GM19023 (cell line): ENCODE results near the gene RBM12.
"Not testable (repeated sequence)": the region's sequence is repeated elsewhere in the genome, so short reads cannot be mapped to it uniquely, and the experiment has no call there.

ENCODE experiments used
- ATAC-seq: cut with Tn5 transposase; IDR thresholded peaks from one replicate; pipeline ENCODE4 v1.9.1; 2021; ENCODE audit warnings: mild to moderate bottlenecking, moderate library complexity; ENCODE audit not compliant: unreplicated experiment

The RBM12 gene

DNA sequence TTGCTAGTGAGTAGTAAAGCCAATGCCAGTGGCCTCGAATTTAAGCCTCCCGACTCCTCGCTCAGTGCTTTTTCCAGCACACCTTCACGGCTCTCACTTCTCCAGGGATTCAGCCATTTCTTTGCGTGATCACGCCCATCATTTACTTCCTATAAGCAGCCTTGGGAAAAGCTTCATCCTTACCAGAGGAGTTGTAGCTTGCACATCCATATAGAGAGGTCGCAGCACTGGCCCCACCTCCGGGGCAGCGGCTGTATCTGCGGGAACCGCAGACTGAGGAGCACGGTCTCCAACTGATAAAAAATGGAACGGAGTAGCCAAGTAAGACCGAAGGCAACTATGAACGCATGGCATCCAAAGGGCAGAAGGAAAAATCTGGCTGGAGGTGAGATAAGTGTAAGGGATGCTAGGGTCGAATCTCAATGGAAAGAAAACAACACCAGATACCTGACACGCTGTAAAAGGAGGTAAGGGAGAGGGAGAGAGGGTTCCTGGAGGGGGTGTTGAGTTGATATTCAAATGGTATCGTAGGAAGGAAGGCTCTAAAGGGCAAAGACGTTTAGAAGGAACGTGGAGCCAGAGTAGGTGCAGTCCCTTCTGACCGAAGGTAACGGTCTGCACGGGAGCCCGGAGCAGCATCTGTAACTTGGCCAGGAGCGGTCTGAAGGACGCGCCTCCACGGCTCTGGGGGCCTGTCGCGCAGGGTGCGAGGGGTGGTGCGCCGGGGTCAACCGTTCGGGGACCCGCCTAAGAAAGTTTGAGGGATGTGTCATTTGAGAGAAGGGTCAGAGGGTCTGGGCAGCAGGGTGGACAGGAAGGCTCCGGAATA is 33.8 kb upstream of the RBM12 start:
- ATAC-seq: peak; percentile 32

DNA sequence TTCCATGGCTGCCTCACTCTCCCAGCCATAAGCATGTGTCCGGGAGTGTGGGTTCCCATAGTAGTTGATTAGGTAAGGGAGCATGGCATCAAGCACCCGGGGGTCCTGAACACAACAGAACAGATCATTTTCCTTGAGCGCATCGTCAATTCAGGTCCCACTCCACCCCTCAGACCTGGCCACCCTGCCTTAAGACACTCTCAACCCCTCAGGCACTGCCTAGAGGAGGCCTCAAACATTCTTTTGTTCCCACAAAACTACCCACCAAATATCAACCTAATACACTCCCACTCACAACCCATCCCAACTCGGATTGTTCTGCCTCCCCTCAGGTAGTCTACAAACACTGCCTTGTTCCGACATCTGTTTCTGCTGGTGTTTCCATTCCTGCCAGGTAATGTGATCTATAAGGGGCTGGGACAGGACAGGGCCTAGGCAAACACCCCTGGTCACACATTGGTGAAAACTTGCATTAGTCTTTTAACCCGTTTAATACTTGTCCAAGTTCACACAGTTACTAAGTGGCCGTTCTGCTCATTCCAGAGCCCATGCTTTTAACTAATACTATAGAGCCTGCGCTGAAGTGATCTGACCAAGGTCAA is 33.1 kb upstream of the RBM12 start:
- no peak for ATAC-seq

DNA sequence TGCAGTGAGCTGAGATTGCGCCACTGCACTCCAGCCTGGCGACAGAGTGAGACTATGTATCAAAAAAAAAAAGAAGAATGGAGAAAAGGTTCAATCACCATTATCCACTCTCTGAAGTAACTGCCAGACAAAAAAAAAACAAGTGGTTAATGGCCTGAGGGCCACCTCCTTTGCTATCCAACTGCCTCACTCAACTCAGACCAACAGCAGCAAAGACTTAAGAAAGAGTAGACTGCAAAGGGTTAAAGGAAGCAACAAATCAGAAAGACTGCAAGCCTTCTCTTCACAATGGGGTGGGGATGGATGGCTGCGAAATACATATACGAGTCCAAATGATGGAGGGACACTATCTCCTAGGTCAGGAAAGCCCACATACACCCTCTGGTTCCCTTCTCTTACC is 31.3 kb upstream of the RBM12 start:
- ATAC-seq: no peak

DNA sequence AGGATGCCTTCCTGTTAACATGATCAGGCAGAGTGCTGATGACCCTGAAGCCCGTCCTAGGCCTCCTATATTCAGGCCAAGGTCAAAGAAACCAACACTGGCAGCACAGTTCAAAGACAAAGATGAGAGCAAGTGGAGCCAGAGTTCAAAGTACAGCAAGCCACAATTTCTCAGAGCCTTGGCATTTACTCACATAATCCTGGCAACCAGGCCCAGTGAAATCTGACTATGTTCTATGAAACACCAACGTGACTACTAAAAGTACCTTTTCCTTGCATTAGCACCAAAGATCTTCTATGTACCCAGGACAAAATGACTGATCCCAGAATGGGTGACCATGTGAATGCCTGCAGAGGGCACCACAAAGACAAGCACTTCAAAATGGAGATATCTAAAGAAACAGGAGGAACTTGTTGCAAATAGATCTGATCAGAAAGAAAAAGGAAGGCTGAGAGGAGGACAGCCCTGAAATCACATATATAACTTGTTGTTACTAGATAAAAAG is 30.6 kb upstream of the RBM12 start:
- ATAC-seq: no peak

DNA sequence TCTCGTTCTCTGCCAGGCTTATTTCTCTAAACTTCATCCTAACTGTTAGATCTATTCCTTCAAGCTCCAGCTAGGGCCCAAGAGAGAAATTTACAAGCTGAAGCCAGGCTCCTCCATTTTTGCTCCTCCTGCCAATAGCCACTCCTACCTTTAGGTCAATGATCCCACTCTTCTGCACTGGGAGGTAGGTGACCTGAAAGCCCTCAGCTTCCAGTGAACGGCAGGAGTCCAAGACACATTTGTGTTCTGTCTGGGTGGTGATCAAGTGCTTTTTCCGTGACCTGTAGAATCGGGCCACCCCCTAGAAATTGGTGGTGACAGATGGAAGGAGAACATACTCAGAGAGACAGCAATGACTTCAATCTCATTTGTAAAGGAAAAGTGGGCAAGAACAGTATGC is 25.6 kb upstream of the RBM12 start:
- ATAC-seq: no peak

DNA sequence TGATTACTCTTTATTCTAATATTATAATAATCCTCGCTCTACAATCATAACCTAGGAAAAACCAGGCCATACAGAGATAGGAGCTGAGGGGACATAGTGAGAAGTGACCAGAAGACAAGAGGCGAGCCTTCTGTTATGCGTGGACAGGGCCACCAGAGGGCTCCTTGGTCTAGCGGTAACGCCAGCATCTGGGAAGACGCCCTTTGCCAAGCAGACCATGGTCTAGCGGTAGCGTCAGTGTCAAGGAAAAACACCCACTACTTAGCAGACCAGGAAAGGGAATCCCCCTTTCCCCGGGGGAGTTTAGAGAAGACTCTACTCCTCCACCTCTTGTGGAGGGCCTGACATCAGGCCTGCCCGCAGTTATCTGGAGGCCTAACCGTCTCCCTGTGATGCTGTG is 22.2 kb upstream of the RBM12 start:
- not testable (repeated sequence) for ATAC-seq

DNA sequence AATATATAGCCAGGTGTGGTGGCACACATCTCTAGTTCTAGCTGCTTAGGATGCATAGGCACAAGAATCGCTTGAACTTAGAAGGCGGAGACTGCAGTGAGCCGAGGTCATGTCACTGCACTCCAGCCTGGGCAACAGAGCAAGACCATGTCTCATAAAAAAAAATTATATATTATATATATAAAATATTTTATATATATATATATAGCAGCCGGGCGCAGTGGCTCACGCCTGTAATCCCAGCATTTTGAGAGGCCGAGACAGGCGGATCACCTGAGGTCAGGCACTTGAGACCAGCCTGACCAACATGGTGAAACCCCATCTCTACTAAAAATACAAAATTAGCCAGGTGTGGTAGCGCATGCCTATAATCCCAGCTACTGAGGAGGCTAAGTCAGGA is 20.7 kb upstream of the RBM12 start:
- not testable (repeated sequence) for ATAC-seq

DNA sequence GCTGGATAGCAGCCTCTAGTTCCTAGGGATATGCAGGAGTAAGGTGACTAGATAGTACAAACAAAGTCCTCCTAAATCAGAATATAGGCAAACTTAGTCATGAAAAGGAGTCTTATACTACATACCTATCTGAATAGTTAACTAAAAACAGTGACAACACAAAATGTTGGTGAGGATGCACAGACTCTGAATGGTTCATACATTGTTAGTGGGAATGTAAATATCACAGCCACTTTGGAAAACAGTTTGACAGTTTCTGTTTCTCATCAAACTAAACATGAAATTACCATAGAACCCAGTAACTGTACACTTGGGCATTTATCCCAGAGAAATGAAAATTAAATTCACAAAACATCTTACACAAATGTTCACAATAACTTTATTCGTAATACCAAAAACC is 17.3 kb upstream of the RBM12 start:
- no peak for ATAC-seq

DNA sequence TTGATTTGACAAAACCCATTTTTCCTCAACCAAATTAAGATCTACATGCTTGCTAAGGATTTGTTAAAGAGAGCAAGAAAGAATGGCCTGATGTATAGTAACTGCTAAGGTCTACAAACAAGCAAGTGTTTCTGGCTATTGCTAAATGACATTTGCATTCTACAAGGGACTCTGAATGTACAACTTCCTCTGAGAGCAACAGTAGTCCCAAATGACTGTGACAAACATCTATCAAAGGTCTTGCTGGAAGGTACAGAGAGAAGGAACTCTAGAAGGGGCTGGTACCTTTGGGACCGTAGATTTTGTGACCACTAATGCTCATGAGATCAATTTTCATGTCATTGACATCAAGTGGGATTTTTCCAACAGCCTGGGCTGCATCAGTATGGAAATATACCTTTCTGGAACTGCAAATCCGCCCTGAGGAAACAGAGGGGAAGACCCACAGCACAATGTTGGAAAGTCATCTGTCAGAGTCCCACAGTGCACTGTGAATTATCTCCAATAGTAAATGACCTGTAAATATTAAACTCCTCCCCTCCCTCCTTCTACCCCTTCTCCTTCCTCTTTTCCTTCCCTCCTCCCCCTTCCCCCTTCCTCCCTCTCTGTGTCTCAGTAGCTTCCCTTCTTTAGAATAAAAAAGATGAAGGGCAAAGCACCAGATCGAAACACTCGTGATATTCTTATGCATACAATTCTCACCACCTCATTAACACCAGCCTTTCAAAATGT is 15.9 kb upstream of the RBM12 start:
- ATAC-seq: no peak

DNA sequence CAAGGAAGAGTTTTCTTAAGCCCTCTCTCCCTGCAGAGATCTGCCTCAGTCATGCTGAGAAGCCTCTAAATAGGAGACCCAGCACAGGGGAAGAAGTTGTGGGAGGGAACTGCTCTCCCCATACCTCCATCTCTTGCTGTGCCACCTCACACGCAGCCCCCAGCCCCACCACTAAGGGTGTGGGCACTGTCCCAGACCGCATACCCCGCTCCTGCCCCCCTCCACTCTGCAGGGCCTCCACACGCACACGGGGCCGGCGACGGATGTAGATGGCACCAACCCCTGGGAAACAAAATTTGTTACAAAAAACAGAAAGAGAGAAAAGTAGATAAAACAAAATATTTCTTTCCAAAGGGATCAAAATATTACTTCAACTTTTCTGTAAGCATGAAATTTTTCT is 10.2 kb upstream of the RBM12 start:
- no peak for ATAC-seq

DNA sequence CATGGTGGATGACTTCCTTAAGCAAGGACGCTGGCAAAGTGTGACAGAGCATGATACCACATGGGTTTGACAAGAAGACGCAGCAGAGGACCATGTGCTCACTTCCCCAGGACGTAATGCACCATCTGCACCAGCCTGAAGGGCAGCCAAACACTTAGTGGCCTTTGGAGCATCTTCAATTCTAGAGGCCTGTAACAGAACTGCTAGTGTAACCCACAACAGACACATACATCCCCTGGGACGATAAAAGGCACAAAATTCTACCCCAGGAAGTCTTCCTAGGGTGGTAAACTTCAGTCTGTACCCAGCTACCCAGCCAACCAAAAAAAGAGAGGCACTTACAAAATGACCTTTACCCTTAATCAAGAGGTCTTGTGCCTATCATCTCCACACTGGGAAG is 9.2 kb upstream of the RBM12 start:
- no peak for ATAC-seq

DNA sequence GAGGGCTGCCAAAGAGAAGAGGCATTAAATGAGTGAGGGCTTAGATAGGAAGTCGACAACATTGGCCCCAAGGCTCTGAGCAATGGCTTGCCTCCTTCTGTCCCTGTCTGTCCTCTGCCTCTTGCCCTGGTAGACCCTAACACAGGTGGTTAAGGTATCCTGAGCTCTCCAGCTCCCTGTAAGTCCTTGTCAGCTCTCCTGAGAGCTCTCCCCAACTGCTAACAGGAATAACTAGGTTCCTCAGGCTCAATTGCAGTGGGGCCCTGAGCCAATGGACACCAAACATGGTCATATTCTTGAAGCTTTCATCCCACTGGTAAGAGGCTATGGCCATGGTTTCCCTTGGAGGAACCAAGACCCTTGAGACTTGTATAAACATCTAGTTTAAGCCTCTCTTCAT is 5.0 kb upstream of the RBM12 start:
- no peak for ATAC-seq

DNA sequence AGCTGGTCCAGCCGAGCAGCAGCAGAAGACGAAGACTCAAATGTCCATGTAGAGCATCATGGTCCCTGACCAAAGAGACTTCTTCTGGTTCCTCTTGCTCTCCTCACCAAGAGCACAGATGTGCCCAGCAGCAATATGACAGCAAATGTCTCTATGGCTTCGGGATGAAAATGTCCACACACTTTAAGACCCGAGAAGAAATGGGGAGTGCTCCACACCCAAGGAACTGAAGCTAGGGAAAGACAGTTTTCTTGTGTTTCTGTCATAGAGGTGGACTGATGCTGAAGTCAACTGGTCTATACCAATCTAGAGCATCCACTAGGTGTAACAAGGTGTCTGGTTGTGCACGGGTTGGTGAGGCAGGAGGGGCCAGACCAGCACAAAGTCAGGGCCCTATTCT is 4.5 kb upstream of the RBM12 start:
- no peak for ATAC-seq

DNA sequence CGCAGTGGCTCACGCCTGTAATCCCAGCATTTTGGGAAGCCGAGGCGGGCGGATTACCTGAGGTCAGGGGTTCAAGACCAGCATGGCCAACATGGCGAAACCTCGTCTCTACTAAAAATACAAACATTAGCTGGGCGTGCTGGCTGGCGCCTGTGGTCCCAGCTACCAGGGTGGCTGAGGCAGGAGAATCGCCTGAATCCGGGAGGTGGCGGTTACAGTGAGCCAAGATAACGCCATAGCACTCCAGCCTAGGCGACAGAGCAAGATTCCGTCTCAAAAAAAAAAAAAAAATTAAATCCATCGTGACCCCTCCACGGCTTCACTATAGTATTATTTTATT is 1.2 kb upstream of the RBM12 start:
- no peak for ATAC-seq

DNA sequence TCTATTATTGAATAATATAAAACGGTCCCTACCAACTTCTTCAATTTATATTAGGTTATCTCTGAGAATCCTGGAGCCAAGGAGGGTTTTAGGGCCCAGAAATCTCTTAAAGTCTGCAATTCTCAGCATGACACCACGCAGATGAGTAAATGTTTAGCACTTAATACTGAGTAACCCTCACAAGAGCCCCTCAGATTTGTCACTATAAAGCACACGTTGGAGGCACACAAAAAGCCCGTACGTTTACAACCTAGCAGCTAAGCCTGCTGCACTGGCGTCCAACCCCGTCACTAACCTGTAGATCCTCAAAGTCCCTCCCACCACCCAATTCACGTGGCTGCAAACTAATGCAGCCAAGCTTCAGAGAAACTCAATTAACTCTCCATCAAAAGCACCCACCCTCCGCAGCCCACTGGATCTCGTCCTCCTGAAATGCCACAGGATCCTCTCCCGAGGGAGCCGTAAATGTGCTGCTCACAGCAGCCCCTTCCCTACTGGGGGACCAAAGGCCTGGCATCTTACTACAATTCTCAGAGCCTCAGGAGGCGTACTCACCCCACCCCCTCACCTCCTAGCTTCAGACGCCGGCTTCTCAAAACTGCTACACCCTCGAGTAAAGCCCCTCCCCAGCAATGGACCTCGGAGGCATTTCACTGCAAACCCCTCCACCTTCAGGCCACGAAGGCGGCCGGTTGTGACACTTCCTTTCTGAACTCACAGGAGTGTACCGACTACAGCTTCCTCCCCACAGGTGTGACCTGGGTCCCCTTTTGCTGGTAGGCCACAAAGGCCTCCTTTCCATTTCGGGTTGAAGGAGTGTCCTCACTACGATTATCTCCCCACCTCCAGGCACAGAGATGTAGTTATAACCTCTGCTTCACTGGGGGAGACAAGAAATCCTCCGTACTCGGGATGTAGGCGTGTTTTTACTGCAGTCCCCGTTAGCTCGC is 909 bp downstream of the RBM12 start:
- ATAC-seq: peak; percentile 20

DNA sequence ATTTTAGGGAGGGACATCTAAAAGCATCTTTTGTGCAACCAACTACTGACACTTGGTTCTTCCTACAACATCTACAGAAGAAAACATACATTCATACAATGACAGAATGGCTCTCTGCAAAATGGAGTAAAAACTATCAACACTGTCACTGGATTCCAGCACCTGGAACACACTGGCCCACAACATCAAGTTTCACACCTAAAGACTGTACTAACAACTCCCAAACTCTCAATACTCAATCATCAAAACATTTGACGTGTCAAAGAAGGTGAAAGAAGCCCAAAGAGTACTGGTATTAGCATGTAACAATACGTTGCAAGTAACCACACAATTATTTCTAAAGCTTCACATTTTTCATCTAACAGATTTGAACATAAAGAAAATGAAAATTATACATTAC is 2.1 kb downstream of the RBM12 start:
- no peak for ATAC-seq

DNA sequence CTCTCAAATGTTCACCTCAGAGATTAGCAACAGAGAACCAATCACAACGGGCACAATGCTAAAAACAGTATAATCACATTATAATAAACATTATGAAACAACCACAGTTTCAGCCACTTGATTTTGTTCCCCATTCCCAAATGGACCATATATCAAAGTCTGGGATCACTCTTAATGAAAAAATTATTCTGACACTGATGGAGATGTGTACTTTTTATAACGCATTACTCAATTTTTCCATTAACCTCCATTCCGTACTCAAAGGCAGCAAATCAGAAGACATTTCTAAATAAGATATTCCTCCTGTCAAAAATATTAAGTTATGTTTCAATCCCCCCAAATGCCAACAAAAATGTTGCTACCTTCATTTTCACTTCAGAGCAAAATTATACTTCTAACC is 2.8 kb downstream of the RBM12 start:
- no peak for ATAC-seq

DNA sequence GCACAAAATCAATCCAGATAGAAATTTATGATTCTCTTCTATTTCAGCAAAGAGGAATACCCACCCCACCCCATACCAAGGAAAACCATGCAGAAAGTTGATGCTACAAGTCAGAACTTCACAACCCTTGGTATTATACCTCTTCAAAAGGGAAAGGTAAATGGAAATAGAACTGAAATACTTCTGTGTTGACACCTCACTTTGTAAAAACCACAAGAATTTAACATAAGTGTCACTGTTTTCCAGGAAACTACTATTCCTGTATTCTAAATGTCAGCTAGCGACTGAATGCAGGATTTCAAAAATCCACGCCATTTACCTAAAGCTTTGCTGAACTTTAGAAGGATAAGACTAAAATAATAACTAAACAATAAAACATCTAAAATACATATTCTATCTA is 3.6 kb downstream of the RBM12 start:
- ATAC-seq: no peak

DNA sequence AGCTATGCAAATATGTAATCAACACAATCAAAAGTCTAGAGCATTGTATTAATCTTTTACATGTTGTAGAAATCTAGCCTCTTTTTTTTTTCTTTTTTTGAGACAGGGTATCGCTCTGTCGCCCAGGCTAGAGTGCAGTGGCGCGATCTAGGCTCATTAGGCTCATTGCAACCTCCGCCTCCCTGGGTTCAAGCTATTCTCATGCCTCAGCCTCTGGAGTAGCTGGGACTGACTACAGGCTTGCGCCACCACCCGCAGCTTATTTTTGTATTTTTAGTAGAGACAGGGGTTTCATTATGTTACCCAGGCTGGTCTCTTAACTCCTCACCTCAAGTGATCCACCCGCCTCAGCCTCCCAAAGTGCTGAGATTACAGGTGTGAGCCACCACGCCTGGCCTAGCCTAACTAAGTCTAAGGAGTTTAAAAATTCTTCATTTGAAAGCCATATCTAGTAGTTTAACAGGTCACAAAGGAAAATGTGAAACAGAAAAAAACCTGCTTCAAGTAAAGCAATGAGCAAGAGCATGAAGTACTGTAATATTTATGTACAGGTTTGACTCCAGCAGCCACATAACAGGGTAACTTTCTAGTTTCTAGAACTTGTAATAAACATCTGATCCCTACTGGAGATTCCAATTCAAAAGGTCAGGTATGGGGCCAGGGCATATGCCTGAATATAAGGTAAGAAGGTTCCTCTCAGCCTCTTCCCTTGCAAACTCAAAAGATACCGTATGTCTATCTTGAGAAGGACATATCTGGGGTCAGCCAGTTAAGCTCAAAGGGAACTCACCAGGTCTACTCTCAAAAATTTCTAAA is 4.4 kb downstream of the RBM12 start:
- ATAC-seq: no peak

DNA sequence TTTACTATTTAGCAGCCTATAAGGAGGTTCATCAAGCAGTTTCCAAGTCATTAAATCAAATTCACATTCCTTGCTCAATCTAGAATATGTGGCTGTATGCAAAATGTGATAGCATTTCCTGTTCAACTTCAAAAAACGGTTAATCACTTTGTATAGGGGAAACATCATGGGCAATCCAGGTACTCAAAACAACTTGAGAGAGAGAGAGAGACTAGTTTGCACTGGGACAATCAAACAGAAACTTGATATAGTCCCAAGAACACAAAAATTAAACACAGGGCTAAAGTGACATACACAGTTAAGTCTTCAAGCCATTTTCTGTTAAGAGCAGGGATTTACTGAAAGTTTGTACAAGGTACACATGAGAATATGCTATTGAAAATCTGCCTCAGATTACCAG is 7.4 kb downstream of the RBM12 start:
- ATAC-seq: no peak
